K562 (cell line): Measurements from ENCODE around the gene NKX1-2. TPM values are rescaled to one million over a fixed set of nuclear protein-coding genes. Genes with fewer than 3 reads are reported as not detected.

Experiments used
- ATAC-seq: fragments of 200-7000 bp; cut with Tn5 transposase; 3 replicates; pipeline ENCODE4 v1.9.1; 2020; ENCODE audit warnings: moderate library complexity
- BruUV-seq: library from RNA; stranded (reverse); fragments of 400-500 nt; replicated peaks from 2 replicates; lab custom pipeline; 2021; lab: Mats Ljungman, UMichigan
- CTCF ChIA-PET: fragments of 300-600 bp; formaldehyde crosslinking; extraction: SDS; loops from one replicate; lab custom pipeline; 2021; ENCODE audit warnings: low intra/inter-chr PET ratio; lab: Yijun Ruan, JAX
- POLR2A ChIA-PET: fragments of 300-600, 350-650 bp; sonication (Branson Sonifier 250); formaldehyde crosslinking; extraction: SDS; loops from one replicate; lab custom pipeline; 2021; ENCODE audit warnings: antibody characterized with exemption, inconsistent platforms; lab: Yijun Ruan, JAX
- DNase-seq, 4 experiments: peaks; one replicate each; pipeline versions ENCODE4 v3.0.0 to v3.0.0-alpha.2; 2011 to 2018; ENCODE audit warnings: low spot score in 3 of 4, mixed read lengths in 3 of 4; ENCODE audit errors: extremely low read depth in 1 of 4
- FAIRE-seq: peaks from 2 replicates; lab custom pipeline; 2011; peaks lifted over from hg19 to GRCh38; lab: Jason Lieb, UNC
- H2AFZ ChIP-seq: 2 replicates; pipeline ENCODE4 v1.6.0; 2011; ENCODE audit warnings: low read depth, low read length, control low read depth, inconsistent platforms
- H3K27ac ChIP-seq: fragments of 200-600 bp; 3 replicates; pipeline ENCODE4 v1.8.0; 2011; ENCODE audit warnings: low read depth, mild to moderate bottlenecking, control low read depth, inconsistent platforms, low read length, moderate library complexity, mixed read lengths; ENCODE audit errors: extremely low read depth
- H3K27me3 ChIP-seq, 2 experiments: fragments of 300-600 bp in 1 of 2; 2 replicates in 1 of 2; 3 replicates in 1 of 2; pipeline versions ENCODE4 v1.6.0 to v1.8.0; 2011; ENCODE audit warnings: inconsistent platforms in 2 of 2, low read length in 2 of 2, mild to moderate bottlenecking in 1 of 2, mixed read lengths in 1 of 2, moderate library complexity in 1 of 2; ENCODE audit not compliant: control insufficient read depth in 2 of 2, insufficient read depth in 2 of 2
- H3K36me3 ChIP-seq: fragments of 300-600 bp; 3 replicates; pipeline ENCODE4 v1.8.0; 2011; ENCODE audit warnings: mild to moderate bottlenecking, low read length, inconsistent platforms; ENCODE audit not compliant: control insufficient read depth, insufficient read depth
- H3K4me1 ChIP-seq, 2 experiments: fragments of 200-600 bp in 1 of 2; replicated peaks in 1 of 2; 2 replicates in 1 of 2; 3 replicates in 1 of 2; pipeline versions ENCODE4 v1.5.1 to v1.8.0; 2011; ENCODE audit warnings: inconsistent platforms in 2 of 2, low read length in 2 of 2, mild to moderate bottlenecking in 1 of 2, mixed read lengths in 1 of 2, moderate library complexity in 1 of 2; ENCODE audit not compliant: control insufficient read depth in 2 of 2, insufficient read depth in 2 of 2
- H3K4me2 ChIP-seq: 2 replicates; pipeline ENCODE4 v1.6.1; 2011; ENCODE audit warnings: low read length, control low read depth, inconsistent platforms, mixed read lengths; ENCODE audit not compliant: insufficient read depth
- H3K4me3 ChIP-seq: fragments of 200-600 bp; sonication (generic), shearing (Covaris generic); 2 replicates; pipeline ENCODE4 v1.5.1; 2016; ENCODE audit warnings: control low read depth, inconsistent platforms
- H3K79me2 ChIP-seq: fragments of 200-600 bp; 3 replicates; pipeline ENCODE4 v1.8.0; 2011; ENCODE audit warnings: low read length, inconsistent platforms; ENCODE audit not compliant: control insufficient read depth, insufficient read depth
- H3K9ac ChIP-seq, 2 experiments: 2 replicates each; pipeline versions ENCODE4 v1.6.0 to v1.6.1; 2011; ENCODE audit warnings: low read depth in 2 of 2, low read length in 2 of 2, control low read depth in 1 of 2, inconsistent platforms in 1 of 2, mild to moderate bottlenecking in 1 of 2, mixed read lengths in 1 of 2; ENCODE audit not compliant: insufficient read depth in 1 of 2
- H3K9me1 ChIP-seq: one replicate; pipeline ENCODE4 v1.6.0; 2011; ENCODE audit warnings: inconsistent platforms, mild to moderate bottlenecking, low read length, moderate library complexity; ENCODE audit not compliant: control insufficient read depth, insufficient read depth
- H3K9me3 ChIP-seq: replicated peaks from 2 replicates; pipeline ENCODE4 v1.5.1; 2011; ENCODE audit warnings: low read depth, low read length, inconsistent platforms; ENCODE audit not compliant: control insufficient read depth, insufficient read depth
- H4K20me1 ChIP-seq: replicated peaks from 2 replicates; pipeline ENCODE4 v1.6.1; 2011; ENCODE audit warnings: low read length, inconsistent platforms, mixed read lengths; ENCODE audit not compliant: control insufficient read depth, insufficient read depth
- CEBPG ChIP-seq, 3 experiments: fragments of 200-800 bp in 1 of 3; sonication (Bioruptor generic) in 1 of 3; sonication (generic) in 1 of 3; formaldehyde crosslinking in 1 of 3; IDR thresholded peaks in 2 of 3; conservative IDR thresholded peaks in 1 of 3; 2 replicates each; pipeline versions ENCODE4 v1.6.1 to v1.8.0; 2016 to 2022; ENCODE audit warnings: missing compliant biosample characterization in 2 of 3, missing genetic modification characterization in 2 of 3, mild to moderate bottlenecking in 1 of 3, missing genetic modification reagents in 1 of 3
- DDX20 ChIP-seq: fragments of 450-650 bp; IDR thresholded peaks from 2 replicates; pipeline ENCODE4 v1.6.1; 2016; ENCODE audit warnings: missing genetic modification characterization, low read depth, mild to moderate bottlenecking, missing compliant biosample characterization, moderate library complexity
- DNMT1 ChIP-seq: fragments of 450-650 bp; IDR thresholded peaks from 2 replicates; pipeline ENCODE4 v1.6.1; 2016; ENCODE audit warnings: antibody characterized with exemption, mild to moderate bottlenecking
- GATAD2B ChIP-seq: fragments of 450-650 bp; IDR thresholded peaks from 2 replicates; pipeline ENCODE4 v1.6.1; 2017; ENCODE audit warnings: mild to moderate bottlenecking, borderline replicate concordance
- KAT8 ChIP-seq: fragments of 450-650 bp; IDR thresholded peaks from 2 replicates; pipeline ENCODE4 v1.6.1; 2016; ENCODE audit warnings: low read depth, mild to moderate bottlenecking
- TCF7 ChIP-seq: sonication (generic); IDR thresholded peaks from 2 replicates; pipeline ENCODE4 v1.6.1; 2016; ENCODE audit warnings: antibody characterized with exemption, borderline replicate concordance
- TCFL5 ChIP-seq: fragments of 250-450 bp; sonication (Bioruptor Pico); conservative IDR thresholded peaks from 2 replicates; pipeline ENCODE4 v1.6.1; 2021; ENCODE audit warnings: mild to moderate bottlenecking, moderate library complexity, matching md5 sums
- TEAD1 ChIP-seq, 2 experiments: fragments of 450-650 bp in 1 of 2; sonication (generic) in 1 of 2; formaldehyde crosslinking; IDR thresholded peaks; 2 replicates each; pipeline versions ENCODE4 v1.4.0 to v1.8.0; 2020 to 2022; ENCODE audit warnings: mild to moderate bottlenecking in 2 of 2, missing genetic modification reagents in 1 of 2
- ZBTB26 ChIP-seq: fragments of 450-650 bp; formaldehyde crosslinking; IDR thresholded peaks from 2 replicates; pipeline ENCODE4 v1.4.0; 2022; ENCODE audit warnings: missing genetic modification characterization
- WGBS: fragments of 100-300 bp; shearing (Covaris generic); methylation state at CpG from one replicate; pipeline ENCODE4 v1.1.6; 2016; ENCODE audit warnings: low coverage, mixed read lengths; ENCODE audit not compliant: insufficient coverage; ENCODE audit errors: missing lambda C conversion rate; 5-methylcytosine and 5-hydroxymethylcytosine counted together
- in situ Hi-C: fragments of 300-500 bp; cut with MboI; formaldehyde crosslinking; loops from 4 replicates; pipeline ENCODE4 v1.15.0; 2018; ENCODE audit warnings: inconsistent platforms, mixed read lengths
- intact Hi-C: fragments of 100-400 bp; cut with micrococcal nuclease; formaldehyde crosslinking; loops from 2 replicates; pipeline ENCODE4 v1.14.2; 2022
- polyA plus RNA-seq, 8 experiments: library from polyadenylated mRNA; depleted of rRNA in 4 of 8; stranded (reverse) in 5 of 8; unstranded in 3 of 8; fragments of >200 nt; fragmentation: Nextera tagmentation in 2 of 8; fragmentation: Illumina TruSeq in 1 of 8; extraction: Ambion mirVana in 2 of 8; extraction: Trizol in 1 of 8; gene quantifications; 2 replicates each; pipeline versions ENCODE4 v1.2.1 to v1.2.3, GENCODE V29; 2011 to 2014; ENCODE audit warnings: inconsistent platforms in 1 of 8, missing spikeins in 1 of 8
- total RNA-seq, 7 experiments: library from RNA; depleted of rRNA in 6 of 7; stranded (reverse); fragments of >200 nt in 6 of 7; fragmentation: Illumina TruSeq in 2 of 7; extraction: Trizol in 2 of 7; gene quantifications; 2 replicates each; pipeline versions ENCODE4 v1.2.1 to v1.2.3, GENCODE V29; 2011 to 2021; ENCODE audit warnings: low replicate concordance in 1 of 7
- TF ChIP-seq, protein P1 (sequence below): IDR thresholded peaks from 2 replicates; pipeline ENCODE4 v1.6.1; 2014; ENCODE audit warnings: antibody characterized with exemption
- TF ChIP-seq, protein P2 (sequence below), 2 experiments: fragments of 450-650 bp; conservative IDR thresholded peaks; 2 replicates each; pipeline ENCODE4 v1.6.1; 2017; ENCODE audit warnings: mild to moderate bottlenecking in 2 of 2, moderate library complexity in 2 of 2

The NKX1-2 gene
- total and polyA plus RNA-seq, 9 of the 15 experiments (the other 6 are each of a cell fraction or from before 2014, with no cell fraction given), result not detected

GRCh38 chr10:124429576-124429975 is 20.3 kb downstream of the NKX1-2 start:
- Histone ChIP-seq H4K20me1 (no peaks in the 10 kb centered on the region), H3K9me3 (no peaks in the 10 kb centered on the region), H3K4me2 (peak overlapping the region; percentile 14; the same call in 1 of the 2 replicates), H2AFZ (peak overlapping the region; percentile 41; the same call in 1 of the 2 replicates), H3K27ac (no peak overlapping the region), H3K4me3 (no peak overlapping the region), H3K4me1 (peaks cover 0 to 5% of the 10 kb centered on the region in 2 experiments; a peak in 2 of 5 replicates), H3K9me1 (no peaks in the 10 kb centered on the region), H3K9ac (no peak overlapping the region), H3K27me3 (no peaks in the 10 kb centered on the region), H3K36me3 (no peaks in the 10 kb centered on the region), H3K79me2 (no peaks in the 10 kb centered on the region)
- DNase-seq (no peak), ATAC-seq (no peak), FAIRE-seq (no peak)
- no peak for TF ChIP-seq ZBTB26 (CRISPR knock-in tag)
- no peak for TF ChIP-seq DNMT1
- TF ChIP-seq, protein P1, sequence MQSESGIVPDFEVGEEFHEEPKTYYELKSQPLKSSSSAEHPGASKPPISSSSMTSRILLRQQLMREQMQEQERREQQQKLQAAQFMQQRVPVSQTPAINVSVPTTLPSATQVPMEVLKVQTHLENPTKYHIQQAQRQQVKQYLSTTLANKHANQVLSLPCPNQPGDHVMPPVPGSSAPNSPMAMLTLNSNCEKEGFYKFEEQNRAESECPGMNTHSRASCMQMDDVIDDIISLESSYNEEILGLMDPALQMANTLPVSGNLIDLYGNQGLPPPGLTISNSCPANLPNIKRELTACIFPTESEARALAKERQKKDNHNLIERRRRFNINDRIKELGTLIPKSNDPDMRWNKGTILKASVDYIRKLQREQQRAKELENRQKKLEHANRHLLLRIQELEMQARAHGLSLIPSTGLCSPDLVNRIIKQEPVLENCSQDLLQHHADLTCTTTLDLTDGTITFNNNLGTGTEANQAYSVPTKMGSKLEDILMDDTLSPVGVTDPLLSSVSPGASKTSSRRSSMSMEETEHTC, result no peak
- TF ChIP-seq, protein P2, sequence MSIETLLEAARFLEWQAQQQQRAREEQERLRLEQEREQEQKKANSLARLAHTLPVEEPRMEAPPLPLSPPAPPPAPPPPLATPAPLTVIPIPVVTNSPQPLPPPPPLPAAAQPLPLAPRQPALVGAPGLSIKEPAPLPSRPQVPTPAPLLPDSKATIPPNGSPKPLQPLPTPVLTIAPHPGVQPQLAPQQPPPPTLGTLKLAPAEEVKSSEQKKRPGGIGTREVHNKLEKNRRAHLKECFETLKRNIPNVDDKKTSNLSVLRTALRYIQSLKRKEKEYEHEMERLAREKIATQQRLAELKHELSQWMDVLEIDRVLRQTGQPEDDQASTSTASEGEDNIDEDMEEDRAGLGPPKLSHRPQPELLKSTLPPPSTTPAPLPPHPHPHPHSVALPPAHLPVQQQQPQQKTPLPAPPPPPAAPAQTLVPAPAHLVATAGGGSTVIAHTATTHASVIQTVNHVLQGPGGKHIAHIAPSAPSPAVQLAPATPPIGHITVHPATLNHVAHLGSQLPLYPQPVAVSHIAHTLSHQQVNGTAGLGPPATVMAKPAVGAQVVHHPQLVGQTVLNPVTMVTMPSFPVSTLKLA (conservative IDR thresholded peaks at IDR 0.05), result no peak
- TF ChIP-seq TEAD1 (CRISPR knock-in tag; IDR thresholded peaks at IDR 0.05), result no peak
- TF ChIP-seq KAT8, result no peak
- TF ChIP-seq GATAD2B, result no peak
- TF ChIP-seq TCF7, result no peak
- TF ChIP-seq TCFL5 (CRISPR knock-in tag), result no peak
- no peak for TF ChIP-seq DDX20 (tag)
- TF ChIP-seq CEBPG (CRISPR knock-in tag; IDR thresholded peaks at IDR 0.05), result no peak
- TF ChIP-seq CEBPG (tag; conservative IDR thresholded peaks at IDR 0.05 in 1 of 2, IDR thresholded peaks at IDR 0.05 in 1 of 2), result no peak
- in situ Hi-C loops (no loop called here), intact Hi-C loops (no loop called here)
- BruUV-seq, result no TSS peak
- ChIA-PET CTCF (no interaction called here), POLR2A (interaction anchor here (0.6 to 0.8 kb wide), 2 partner anchors 8 to 80 kb away, joined by 3 read pairs; no protein-coding TSS in a partner anchor)
- 35% methylated on average over 4 of the region's 5 CpGs for WGBS
